ENCODE results near the gene FANK1.
A peak's percentile ranks its signal among the peaks of the same experiment; 100 is the strongest.
"Not testable (repeated sequence)": the region's sequence is repeated elsewhere in the genome, so short reads cannot be mapped to it uniquely, and the experiment has no call there.

Gene FANK1

DNA sequence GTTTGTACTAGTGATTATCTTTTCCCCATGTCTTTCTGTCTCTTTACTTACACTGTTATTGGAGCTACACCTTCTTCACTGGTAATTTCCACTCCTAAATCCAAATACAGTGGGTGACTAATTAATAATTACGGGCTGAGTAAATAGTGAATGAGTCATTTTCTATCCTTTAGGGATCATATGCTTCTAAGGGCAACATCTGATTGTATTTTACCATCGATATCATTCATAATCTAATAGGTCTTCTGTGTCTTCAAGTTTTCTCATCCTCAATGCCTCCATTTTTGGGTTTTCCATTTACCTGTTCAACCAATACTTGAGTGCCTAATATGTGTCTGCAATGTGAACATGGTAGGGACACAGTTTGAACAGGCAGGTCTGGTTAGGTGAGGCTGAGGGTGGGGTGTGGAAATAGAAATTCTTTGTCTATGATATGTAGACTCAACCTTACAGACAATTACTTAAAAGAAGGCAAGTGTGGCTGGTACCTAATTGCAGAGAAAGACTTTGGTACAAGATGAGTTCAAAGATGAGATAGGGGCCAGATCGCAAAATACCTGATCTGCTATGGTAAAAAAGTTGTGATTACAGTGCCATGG, 9.4 kb upstream of the FANK1 start:
- no peak overlapping the region for H3K4me3 ChIP-seq
- no peak for TF ChIP-seq Cebpa-rat (IDR thresholded peaks at IDR 0.05)
- H3K9ac ChIP-seq = no peak overlapping the region
- H4K20me1 ChIP-seq = peaks cover 15% of the 10 kb centered on the region; the same call in 1 of the 2 replicates
- H3K4me2 ChIP-seq = no peak overlapping the region
- no peaks in the 10 kb centered on the region for H3K4me1 ChIP-seq
- no peaks in the 10 kb centered on the region for H3K9me3 ChIP-seq
- H3K27me3 ChIP-seq = no peaks in the 10 kb centered on the region
- H3K27ac ChIP-seq = no peak overlapping the region
- H3K36me3 ChIP-seq = peaks cover 19% of the 10 kb centered on the region

DNA sequence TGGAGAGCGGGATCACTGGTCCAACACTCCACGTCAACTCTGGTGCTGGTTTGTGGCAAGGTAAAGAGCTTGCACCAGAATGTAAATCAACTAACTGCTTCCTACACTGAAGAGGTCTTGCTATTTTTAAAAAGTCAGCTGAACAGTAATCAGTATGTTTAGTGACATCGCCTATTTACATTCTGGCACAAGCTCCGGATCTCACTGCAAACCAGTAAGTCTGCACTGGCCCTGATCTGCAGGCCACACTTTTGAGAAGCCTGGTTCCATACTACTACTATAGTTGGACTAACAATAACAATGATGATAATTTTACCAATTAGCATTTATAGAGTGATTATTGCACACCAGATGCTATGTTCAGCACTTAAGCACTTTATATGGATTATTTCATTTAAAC, 6.9 kb upstream of the FANK1 start:
- H4K20me1 ChIP-seq = peaks cover 20% of the 10 kb centered on the region; the same call in 1 of the 2 replicates
- not testable (repeated sequence) for H3K4me2 ChIP-seq, H3K27ac ChIP-seq, H3K9ac ChIP-seq, H3K4me1 ChIP-seq, H3K27me3 ChIP-seq, H3K36me3 ChIP-seq, H3K9me3 ChIP-seq, H3K4me3 ChIP-seq

DNA sequence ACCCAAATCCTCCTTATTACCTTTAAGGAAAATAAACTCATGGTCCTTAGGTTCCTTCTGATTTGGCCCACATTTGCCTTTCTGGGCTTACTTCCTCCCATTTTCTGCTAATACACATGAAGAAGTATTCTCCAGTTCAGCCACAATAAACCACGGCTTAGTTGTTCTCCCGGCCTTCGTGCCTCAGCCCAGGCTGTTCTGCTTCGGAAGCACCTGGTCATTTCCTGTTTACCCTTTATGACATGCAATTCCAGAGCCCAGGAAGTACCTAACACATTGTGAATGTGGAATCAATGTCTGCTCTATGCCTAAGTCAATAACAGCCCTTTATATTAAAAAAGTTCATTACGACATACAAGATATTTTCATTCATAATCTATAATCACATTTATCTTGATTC, 4.0 kb upstream of the FANK1 start:
- H3K9me3 ChIP-seq, H3K9ac ChIP-seq, H3K36me3 ChIP-seq, H3K4me1 ChIP-seq, H3K27me3 ChIP-seq, H3K4me2 ChIP-seq, H3K27ac ChIP-seq, H3K4me3 ChIP-seq: not testable (repeated sequence)
- H4K20me1 ChIP-seq = peaks cover 20% of the 10 kb centered on the region; the same call in 1 of the 2 replicates

DNA sequence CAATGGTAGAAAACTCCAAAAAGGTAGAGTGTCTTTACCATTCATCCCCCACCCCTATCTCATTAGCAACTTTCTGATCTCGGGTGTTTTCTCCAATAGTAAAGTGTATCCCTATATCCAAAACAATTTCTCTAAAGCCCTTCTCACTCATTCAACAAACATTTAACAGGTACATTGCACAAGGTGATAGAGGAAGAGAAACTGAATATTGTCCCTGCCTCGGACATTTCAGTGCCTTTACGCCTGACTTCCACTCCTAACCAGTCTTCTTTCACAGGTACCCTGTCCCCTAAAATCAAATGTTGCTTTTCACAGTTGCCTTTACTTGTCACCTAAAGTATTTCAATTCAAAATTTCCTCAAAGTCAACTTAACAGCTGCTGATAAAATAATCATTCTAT, 2.2 kb upstream of the FANK1 start:
- not testable (repeated sequence) for H3K9me3 ChIP-seq, H3K4me3 ChIP-seq, H3K4me1 ChIP-seq, H3K27ac ChIP-seq, H3K9ac ChIP-seq, H3K36me3 ChIP-seq, H3K27me3 ChIP-seq, H3K4me2 ChIP-seq
- peaks cover 20% of the 10 kb centered on the region; the same call in 1 of the 2 replicates for H4K20me1 ChIP-seq

GRCh38 chr10:125895130-125896087, 955 bp upstream of the FANK1 start:
- peak overlapping the region; percentile 85 for H3K9ac ChIP-seq
- not testable (repeated sequence) for H3K36me3 ChIP-seq, H3K9me3 ChIP-seq, H3K27me3 ChIP-seq, H3K4me1 ChIP-seq
- H3K27ac ChIP-seq = peak overlapping the region; percentile 74
- H3K4me2 ChIP-seq = peak overlapping the region; percentile 81
- H3K4me3 ChIP-seq = peak overlapping the region; percentile 92
- peaks cover 12% of the 10 kb centered on the region; the same call in 1 of the 2 replicates for H4K20me1 ChIP-seq

DNA sequence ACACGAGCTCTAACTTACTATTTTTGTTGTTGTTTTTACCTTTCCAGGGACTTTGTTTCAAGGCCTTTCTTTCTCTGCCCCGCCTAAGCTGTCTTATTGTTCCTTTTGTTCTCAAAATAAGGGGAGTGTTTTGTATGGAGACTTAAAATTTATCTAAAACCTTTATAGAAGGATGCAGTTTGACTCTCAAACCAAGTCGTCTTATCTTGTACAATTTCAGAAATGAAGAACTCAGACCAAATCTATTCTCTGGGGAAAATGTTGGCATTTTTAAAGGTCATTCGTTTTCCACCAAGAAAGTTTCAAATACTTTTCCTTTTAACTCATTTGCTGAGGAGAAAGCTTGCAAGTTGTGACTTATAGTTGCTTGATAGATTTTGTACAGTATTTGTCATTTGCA, 953 bp downstream of the FANK1 start:
- H4K20me1 ChIP-seq, H3K36me3 ChIP-seq, H3K4me1 ChIP-seq, H3K27ac ChIP-seq, H3K27me3 ChIP-seq, H3K9ac ChIP-seq, H3K9me3 ChIP-seq: not testable (repeated sequence)
- peak overlapping the region; percentile 81 for H3K4me2 ChIP-seq
- H3K4me3 ChIP-seq = peak overlapping the region; percentile 92; the same call in 1 of the 2 replicates

- not testable (repeated sequence) for H4K20me1 ChIP-seq, H3K9me3 ChIP-seq, H3K4me2 ChIP-seq, H3K27me3 ChIP-seq, H3K4me3 ChIP-seq, H3K9ac ChIP-seq, H3K27ac ChIP-seq, H3K4me1 ChIP-seq, H3K36me3 ChIP-seq
Measured at GRCh38 chr10:125900963-125901362, 4.6 kb downstream of the FANK1 start.

DNA sequence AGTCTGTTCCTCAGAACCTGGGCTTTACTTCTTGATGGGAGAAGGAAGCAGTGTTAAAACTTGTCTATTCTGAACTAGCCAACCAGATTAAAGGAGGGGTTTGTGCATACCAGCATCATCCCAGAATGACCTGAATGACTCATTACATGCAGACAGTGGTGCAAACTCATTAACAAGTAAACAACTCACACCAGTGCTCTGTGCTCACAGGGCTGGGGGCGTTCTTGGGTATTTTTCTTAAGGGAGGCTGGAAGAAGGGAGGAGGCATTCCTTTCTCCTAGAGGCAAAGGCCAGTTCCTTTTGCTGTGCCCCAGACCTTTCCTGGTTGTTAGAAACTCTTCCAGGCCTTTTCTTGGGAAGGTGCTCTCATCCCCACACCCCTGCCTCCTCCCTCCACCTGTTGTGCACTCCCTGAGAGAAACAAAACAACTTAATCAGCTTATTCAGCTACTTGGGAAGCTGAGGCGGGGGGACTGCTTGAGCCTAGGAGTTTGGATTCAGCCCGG, 6.8 kb downstream of the FANK1 start:
- not testable (repeated sequence) for H3K27ac ChIP-seq, H3K9me3 ChIP-seq, H3K4me3 ChIP-seq, H3K36me3 ChIP-seq, H4K20me1 ChIP-seq, H3K4me1 ChIP-seq, H3K4me2 ChIP-seq, H3K27me3 ChIP-seq, H3K9ac ChIP-seq

DNA sequence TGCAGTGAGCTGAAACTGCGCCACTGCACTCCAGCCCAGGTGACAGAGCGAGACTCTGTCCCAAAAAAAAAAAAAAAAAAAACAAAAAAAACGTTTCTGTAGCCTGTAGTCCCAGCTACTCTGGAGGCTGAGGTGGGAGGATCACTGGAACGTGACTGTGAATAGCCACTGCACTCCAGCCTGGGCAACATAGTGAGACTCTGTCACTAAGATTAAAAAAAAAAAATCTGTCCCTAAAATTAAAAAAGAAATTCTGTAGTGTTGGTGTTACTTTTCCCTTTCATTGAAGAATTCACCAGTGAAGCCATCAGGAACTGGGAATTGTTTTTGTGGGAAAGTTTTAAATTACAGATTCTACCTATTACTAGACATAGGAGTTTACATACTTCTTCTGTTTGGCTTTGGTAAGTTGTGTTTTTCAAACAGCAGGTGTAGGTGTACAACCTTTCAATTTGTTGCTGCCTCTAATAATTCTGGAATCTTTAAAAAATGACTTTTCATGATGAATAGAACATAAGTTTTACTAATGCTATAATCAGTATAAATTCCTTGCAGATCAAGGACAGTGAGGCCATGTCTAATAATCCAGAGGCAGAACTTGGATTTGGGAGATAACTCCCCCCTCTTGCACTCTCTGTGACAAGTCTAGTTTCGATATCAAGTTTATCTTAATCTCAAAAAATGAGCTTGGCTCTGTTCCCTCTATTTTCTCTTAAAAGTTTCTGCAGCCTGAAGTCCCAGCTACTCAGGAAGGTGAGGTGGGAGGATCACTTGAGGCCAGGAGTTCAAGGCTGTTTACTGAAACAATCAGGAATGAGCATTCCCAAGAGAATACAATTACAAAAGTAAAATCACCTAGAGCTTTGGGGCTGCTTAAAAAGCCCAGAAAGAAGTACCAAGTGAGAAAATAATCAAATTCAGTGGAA, 9.0 kb downstream of the FANK1 start:
- H3K9ac ChIP-seq, H4K20me1 ChIP-seq, H3K27ac ChIP-seq, H3K27me3 ChIP-seq, H3K4me2 ChIP-seq, H3K4me1 ChIP-seq, H3K36me3 ChIP-seq, H3K4me3 ChIP-seq, H3K9me3 ChIP-seq: not testable (repeated sequence)

- H3K4me1 ChIP-seq, H3K9me3 ChIP-seq, H3K9ac ChIP-seq, H3K4me3 ChIP-seq, H3K27ac ChIP-seq, H3K27me3 ChIP-seq, H3K36me3 ChIP-seq, H4K20me1 ChIP-seq, H3K4me2 ChIP-seq: not testable (repeated sequence)
Measured at GRCh38 chr10:125907598-125907997, 11.2 kb downstream of the FANK1 start.

DNA sequence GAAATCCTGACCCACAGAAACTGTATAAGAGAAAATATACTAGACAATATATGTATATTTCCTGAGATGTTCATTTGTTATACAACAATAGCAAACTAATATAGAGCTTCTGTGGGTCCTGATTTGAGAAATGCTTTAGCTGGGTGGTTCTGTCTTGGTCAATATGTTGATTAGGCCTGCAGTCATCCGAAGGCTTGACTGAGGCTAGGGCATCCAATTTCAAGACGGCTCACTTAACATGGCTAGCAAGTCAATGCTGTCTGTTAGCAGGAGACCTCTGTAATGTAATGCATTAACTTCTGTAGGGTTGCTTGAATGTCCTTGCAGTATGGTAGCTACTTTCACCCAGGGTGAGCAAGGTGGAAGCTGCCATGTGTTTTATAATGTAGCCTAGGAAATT, 12.4 kb downstream of the FANK1 start:
- not testable (repeated sequence) for H3K4me1 ChIP-seq, H4K20me1 ChIP-seq, H3K4me3 ChIP-seq, H3K4me2 ChIP-seq, H3K9ac ChIP-seq, H3K9me3 ChIP-seq, H3K27me3 ChIP-seq, H3K27ac ChIP-seq, H3K36me3 ChIP-seq

GRCh38 chr10:125909491-125909890, 13.1 kb downstream of the FANK1 start:
- H3K9ac ChIP-seq, H3K27me3 ChIP-seq, H3K4me2 ChIP-seq, H4K20me1 ChIP-seq, H3K4me1 ChIP-seq, H3K36me3 ChIP-seq, H3K9me3 ChIP-seq, H3K4me3 ChIP-seq, H3K27ac ChIP-seq: not testable (repeated sequence)

Data from BLaER1 (cell line).